Naive thymus-derived CD4-positive, alpha-beta T cell (primary cell): ENCODE measurements around the gene CHD1. TPM values are rescaled to one million over a fixed set of nuclear protein-coding genes. Genes with fewer than 3 reads are reported as not detected.

ENCODE experiments used
- ATAC-seq: fragments of 150-1000 bp; cut with Tn5 transposase; 2 replicates; pipeline ENCODE4 v1.10.0; 2021; ENCODE audit warnings: mild to moderate bottlenecking, moderate library complexity
- CTCF ChIA-PET: fragments of 350-600 bp; sonication (Branson Sonifier 250); formaldehyde crosslinking; loops from one replicate; lab custom pipeline; 2021; ENCODE audit warnings: antibody characterized with exemption; lab: Charles Lee
- POLR2A ChIA-PET: fragments of 350-600 bp; sonication (Branson Sonifier 250); formaldehyde crosslinking; loops from one replicate; lab custom pipeline; 2021; ENCODE audit warnings: antibody characterized with exemption, inconsistent platforms; lab: Charles Lee
- DNase-seq, 9 donors: peaks; one replicate each; pipeline versions ENCODE4 v3.0.0 to v3.0.0-alpha.2; 2020 to 2022; ENCODE audit warnings: mixed read lengths in 1 of 9
- H3K27ac ChIP-seq: one replicate; pipeline ENCODE4 v1.7.0; 2013; ENCODE audit warnings: mild to moderate bottlenecking, low read depth, low read length, moderate library complexity
- H3K27me3 ChIP-seq, 2 donors: one replicate each; pipeline ENCODE4 v1.7.0; 2013; ENCODE audit warnings: low read length in 2 of 2, mild to moderate bottlenecking in 2 of 2, moderate library complexity in 2 of 2; ENCODE audit not compliant: control insufficient read depth in 2 of 2, insufficient read depth in 2 of 2
- H3K36me3 ChIP-seq, 3 experiments: 1 replicate in 2 of 3; 2 replicates in 1 of 3; pipeline ENCODE4 v1.7.0; 2013; ENCODE audit warnings: low read length in 3 of 3, mild to moderate bottlenecking in 3 of 3, moderate library complexity in 1 of 3; ENCODE audit not compliant: insufficient read depth in 3 of 3, control insufficient read depth in 2 of 3
- H3K4me1 ChIP-seq, 2 donors: one replicate each; pipeline ENCODE4 v1.7.0; 2013; ENCODE audit warnings: low read length in 2 of 2, mild to moderate bottlenecking in 2 of 2, moderate library complexity in 1 of 2; ENCODE audit not compliant: control insufficient read depth in 2 of 2, insufficient read depth in 2 of 2
- H3K4me3 ChIP-seq: 2 replicates; pipeline ENCODE4 v1.7.0; 2013; ENCODE audit warnings: mild to moderate bottlenecking, low read length
- H3K9me3 ChIP-seq, 3 experiments: 1 replicate in 2 of 3; 2 replicates in 1 of 3; pipeline ENCODE4 v1.7.0; 2013; ENCODE audit warnings: low read length in 3 of 3; ENCODE audit not compliant: control insufficient read depth in 2 of 3
- H3K27ac Mint-ChIP-seq, 9 donors: one replicate each; pipeline ENCODE4 v1.8.0; 2020 to 2022; ENCODE audit warnings: mixed read lengths in 9 of 9, mild to moderate bottlenecking in 8 of 9, moderate library complexity in 5 of 9, inconsistent platforms in 2 of 9
- H3K27me3 Mint-ChIP-seq, 5 donors: one replicate each; pipeline ENCODE4 v1.8.0; 2021 to 2022; ENCODE audit warnings: mixed read lengths in 5 of 5, mild to moderate bottlenecking in 1 of 5
- H3K36me3 Mint-ChIP-seq, 5 donors: one replicate each; pipeline ENCODE4 v1.8.0; 2020 to 2022; ENCODE audit warnings: mixed read lengths in 5 of 5, mild to moderate bottlenecking in 3 of 5, inconsistent platforms in 1 of 5
- H3K4me1 Mint-ChIP-seq, 7 donors: one replicate each; pipeline ENCODE4 v1.8.0; 2020 to 2022; ENCODE audit warnings: mixed read lengths in 7 of 7, mild to moderate bottlenecking in 3 of 7, inconsistent platforms in 1 of 7
- H3K4me3 Mint-ChIP-seq, 10 donors: one replicate each; pipeline ENCODE4 v1.8.0; 2020 to 2022; ENCODE audit warnings: mild to moderate bottlenecking in 10 of 10, mixed read lengths in 10 of 10, moderate library complexity in 6 of 10, inconsistent platforms in 2 of 10
- H3K9me3 Mint-ChIP-seq, 11 donors: one replicate each; pipeline ENCODE4 v1.8.0; 2020 to 2022; ENCODE audit warnings: mixed read lengths in 11 of 11, mild to moderate bottlenecking in 4 of 11, inconsistent platforms in 1 of 11, moderate library complexity in 1 of 11
- intact Hi-C, 2 donors: fragments of 100-400 bp; cut with micrococcal nuclease; formaldehyde crosslinking; loops; one replicate each; pipeline ENCODE4 v1.15.1; 2023
- polyA plus RNA-seq, 2 donors: library from polyadenylated mRNA; unstranded; fragments of 300-500 nt; fragmentation: Illumina TruSeq; gene quantifications; one replicate each; pipeline ENCODE4 v1.2.3, GENCODE V29; 2021
- total RNA-seq, 6 experiments: library from RNA in 5 of 6; stranded (reverse) in 5 of 6; gene quantifications; 1 replicate in 5 of 6; 2 replicates in 1 of 6; pipeline ENCODE4 v1.2.3 and lab custom pipeline; 2021 to 2026

The CHD1 gene
- total and polyA plus RNA-seq, 7 experiments from 2014 or later: 9.1 to 134 (median 87.9) TPM

DNA sequence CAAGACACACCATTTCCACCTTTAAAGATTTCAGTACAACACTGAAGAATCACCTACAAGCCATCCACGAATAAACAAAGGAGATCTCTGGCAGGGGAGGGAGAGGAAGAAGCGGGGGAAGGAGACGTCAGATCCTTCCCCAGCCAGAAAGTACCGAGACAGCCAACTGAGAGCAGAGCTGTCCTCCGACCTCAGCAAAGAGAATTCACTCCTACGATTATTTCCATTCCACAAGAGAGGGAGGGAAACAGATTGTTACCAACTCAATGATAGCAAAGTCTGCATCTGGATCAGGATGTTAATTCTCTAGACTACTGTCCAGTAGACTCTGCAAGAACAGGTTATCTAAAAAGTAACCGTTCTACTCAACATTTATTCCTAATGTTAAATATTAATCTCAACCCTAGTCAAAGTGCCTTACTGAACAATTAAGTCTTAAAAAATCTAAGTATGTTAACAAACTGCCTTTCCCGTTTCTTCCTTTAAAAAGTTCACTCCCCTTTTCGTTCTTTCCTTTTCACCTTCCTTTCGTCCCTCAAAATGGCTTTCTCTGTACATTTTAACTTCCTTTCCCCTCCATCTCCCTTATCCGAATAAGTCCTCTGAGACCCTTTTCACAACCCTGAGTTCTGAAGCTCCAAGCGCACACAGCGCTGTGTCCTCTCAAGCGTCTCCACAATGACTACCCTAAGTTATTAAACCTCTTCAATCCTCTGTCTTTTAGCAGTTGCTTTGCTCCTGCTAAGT, 1.4 kb downstream of the CHD1 start:
- Histone ChIP-seq H3K4me1 (peaks cover 29 to 36% of the 10 kb centered on the region in 2 donors), H3K36me3 (peaks cover 5 to 15% (median 7%) of the 10 kb centered on the region in 3 experiments), H3K27ac (peak overlapping the region; percentile 98), H3K27me3 (no peaks in the 10 kb centered on the region), H3K9me3 (no peaks in the 10 kb centered on the region), H3K4me3 (peak overlapping the region; percentile 59)
- POLR2A ChIA-PET: interaction anchor here (0.5 to 5.5 kb wide), 20 partner anchors 9 to 1975 kb away, joined by 3 to 89 read pairs (median 5); partner anchors contain the start of gene ST8SIA4
- DNase-seq: peak; percentile 20 to 86 (median 72)
- Mint-ChIP-seq H3K9me3 (peaks cover 0 to 9% (median 0%) of the 10 kb centered on the region in 11 donors), H3K27me3 (peaks cover 0 to 2% (median 0%) of the 10 kb centered on the region in 5 donors), H3K36me3 (peaks cover 0 to 22% (median 14%) of the 10 kb centered on the region in 5 donors), H3K27ac (peak overlapping the region; percentile 93 to 100 (median 98)), H3K4me3 (peak overlapping the region; percentile 93 to 99 (median 98)), H3K4me1 (peaks cover 29 to 82% (median 67%) of the 10 kb centered on the region in 7 donors)
- ATAC-seq: peak; percentile 26
- intact Hi-C loops: loop anchor here (1.0 to 2.0 kb wide), 4 partner anchors 10 to 133 kb away; no protein-coding TSS in a partner anchor
- CTCF ChIA-PET: interaction anchor here (0.6 to 1.0 kb wide), 4 partner anchors 132 to 136 kb away, joined by 3 read pairs; no protein-coding TSS in a partner anchor

GRCh38 chr5:98923966-98924365, 4.8 kb downstream of the CHD1 start:
- peaks cover 5 to 15% (median 11%) of the 10 kb centered on the region in 3 experiments for H3K36me3 ChIP-seq
- ChIA-PET POLR2A (interaction anchor here (0.7 to 1.2 kb wide), 4 partner anchors 16 to 139 kb away, joined by 3 to 5 read pairs (median 4); no protein-coding TSS in a partner anchor), CTCF (interaction anchor here (2.2 kb wide), 1 partner anchor 109 kb away, joined by 11 read pairs; no protein-coding TSS in a partner anchor)
- H3K9me3 ChIP-seq: no peaks in the 10 kb centered on the region
- DNase-seq: no peak
- Mint-ChIP-seq H3K9me3 (peaks cover 0 to 2% (median 0%) of the 10 kb centered on the region in 11 donors), H3K4me3 (peak overlapping the region in 7 of 10 donors; percentile 16 to 67 (median 27)), H3K4me1 (peaks cover 38 to 89% (median 79%) of the 10 kb centered on the region in 7 donors), H3K27me3 (peaks cover 0 to 2% (median 0%) of the 10 kb centered on the region in 5 donors), H3K36me3 (peaks cover 0 to 49% (median 33%) of the 10 kb centered on the region in 5 donors), H3K27ac (peak overlapping the region in 3 of 9 donors; percentile 59 to 67 (median 64))
- intact Hi-C loops: loop anchor here in 1 of 2 donors (1.0 kb wide), 1 partner anchor 14 kb away; no protein-coding TSS in a partner anchor
- H3K4me1 ChIP-seq: peaks cover 16 to 28% of the 10 kb centered on the region in 2 donors
- no peak overlapping the region for H3K4me3 ChIP-seq
- H3K27me3 ChIP-seq: no peaks in the 10 kb centered on the region
- ATAC-seq: no peak
- H3K27ac ChIP-seq: no peak overlapping the region

DNA sequence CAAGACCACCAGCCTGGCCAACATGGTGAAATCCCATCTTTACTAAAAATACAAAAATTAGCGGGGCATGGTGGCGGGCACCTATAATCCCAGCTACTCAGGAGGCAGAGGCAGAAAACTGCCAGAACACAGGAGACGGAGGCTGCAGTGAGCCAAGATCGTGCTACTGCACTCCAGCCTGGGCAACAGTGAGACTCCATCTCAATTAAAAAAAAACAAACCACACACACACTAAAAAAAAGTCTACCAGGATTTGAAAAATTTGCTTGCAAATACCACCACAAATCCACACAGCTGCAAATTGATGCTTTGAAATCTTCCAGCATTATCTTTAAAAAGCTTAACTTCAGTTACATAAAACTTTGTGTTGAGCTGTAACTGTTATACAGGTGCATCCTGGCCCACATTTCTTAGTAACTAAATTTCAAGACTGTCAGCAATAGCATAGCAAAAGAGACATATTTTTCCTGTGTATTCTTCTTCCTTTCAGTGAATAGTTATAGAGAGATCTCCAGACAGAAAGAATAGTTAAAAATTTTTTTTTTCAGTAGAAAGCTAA, 6.8 kb downstream of the CHD1 start:
- Mint-ChIP-seq H3K9me3 (no peaks in the 10 kb centered on the region), H3K27ac (peak overlapping the region in 7 of 9 donors; percentile 5 to 50 (median 43)), H3K4me1 (peaks cover 48 to 99% (median 91%) of the 10 kb centered on the region in 7 donors), H3K4me3 (peak overlapping the region; percentile 35 to 76 (median 66)), H3K27me3 (no peaks in the 10 kb centered on the region), H3K36me3 (peaks cover 0 to 60% (median 38%) of the 10 kb centered on the region in 5 donors)
- ChIA-PET CTCF (interaction anchor here (0.6 to 1.4 kb wide), 2 partner anchors 139 to 1702 kb away, joined by 6 to 10 read pairs; no protein-coding TSS in a partner anchor), POLR2A (interaction anchor here (1.1 to 1.6 kb wide), 5 partner anchors 9 to 138 kb away, joined by 3 to 5 read pairs (median 3); no protein-coding TSS in a partner anchor)
- DNase-seq: no peak
- no peak overlapping the region for H3K27ac ChIP-seq
- H3K9me3 ChIP-seq: no peaks in the 10 kb centered on the region
- intact Hi-C loops: loop anchor here (1.0 kb wide), 2 partner anchors 9 to 13 kb away; no protein-coding TSS in a partner anchor
- no peak for ATAC-seq
- H3K27me3 ChIP-seq: no peaks in the 10 kb centered on the region
- peaks cover 5 to 18% (median 15%) of the 10 kb centered on the region in 3 experiments for H3K36me3 ChIP-seq
- peaks cover 16 to 33% of the 10 kb centered on the region in 2 donors for H3K4me1 ChIP-seq
- H3K4me3 ChIP-seq: no peak overlapping the region

GRCh38 chr5:98917433-98917832, 11.4 kb downstream of the CHD1 start:
- Mint-ChIP-seq H3K9me3 (no peaks in the 10 kb centered on the region), H3K36me3 (peaks cover 0 to 52% (median 42%) of the 10 kb centered on the region in 5 donors), H3K4me3 (peak overlapping the region in 7 of 10 donors; percentile 12 to 63 (median 40)), H3K27ac (peak overlapping the region in 4 of 9 donors; percentile 23 to 64 (median 46)), H3K4me1 (peaks cover 57 to 91% (median 82%) of the 10 kb centered on the region in 7 donors), H3K27me3 (no peaks in the 10 kb centered on the region)
- Histone ChIP-seq H3K4me3 (no peak overlapping the region), H3K27ac (no peak overlapping the region), H3K36me3 (peaks cover 0 to 12% (median 11%) of the 10 kb centered on the region in 3 experiments), H3K9me3 (no peaks in the 10 kb centered on the region), H3K27me3 (no peaks in the 10 kb centered on the region), H3K4me1 (peaks cover 0 to 37% of the 10 kb centered on the region in 2 donors)
- intact Hi-C loops: loop anchor here in 1 of 2 donors (1.0 kb wide), 1 partner anchor 10 kb away; no protein-coding TSS in a partner anchor
- ATAC-seq (no peak), DNase-seq (no peak)
- POLR2A ChIA-PET: interaction anchor here (1.0 to 2.6 kb wide), 3 partner anchors 9 to 20 kb away, joined by 3 to 17 read pairs (median 4); partner anchors contain the start of gene CHD1
- CTCF ChIA-PET: no interaction called here

DNA sequence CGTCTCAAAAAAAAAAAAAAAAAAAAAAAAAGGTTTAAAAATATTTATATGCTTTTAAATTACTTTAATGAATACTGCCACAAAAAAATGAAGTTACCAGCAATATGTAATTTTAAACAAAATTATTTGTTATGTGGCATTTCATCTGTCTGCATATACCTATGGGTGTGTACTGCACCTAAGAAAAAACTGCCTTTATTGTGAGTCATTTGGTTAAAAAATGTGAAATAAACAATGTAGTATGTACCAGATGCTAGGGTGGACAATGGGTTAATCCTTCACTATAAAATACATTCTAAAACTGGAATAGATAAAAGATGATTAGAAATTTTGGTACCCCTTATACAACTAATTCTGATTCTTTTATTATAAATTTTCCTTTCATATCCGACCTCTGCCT, 12.3 kb downstream of the CHD1 start:
- ChIA-PET POLR2A (interaction anchor here (0.6 to 1.1 kb wide), 3 partner anchors 10 to 21 kb away, joined by 3 to 4 read pairs (median 3); no protein-coding TSS in a partner anchor), CTCF (no interaction called here)
- Mint-ChIP-seq H3K36me3 (peaks cover 0 to 44% (median 35%) of the 10 kb centered on the region in 5 donors), H3K4me1 (peaks cover 51 to 91% (median 81%) of the 10 kb centered on the region in 7 donors), H3K27ac (peak overlapping the region in 4 of 9 donors; percentile 13 to 64 (median 49)), H3K9me3 (no peaks in the 10 kb centered on the region), H3K4me3 (peak overlapping the region in 5 of 10 donors; percentile 40 to 63 (median 48)), H3K27me3 (no peaks in the 10 kb centered on the region)
- ATAC-seq: no peak
- Histone ChIP-seq H3K4me1 (peaks cover 4 to 29% of the 10 kb centered on the region in 2 donors), H3K27me3 (no peaks in the 10 kb centered on the region), H3K4me3 (no peak overlapping the region), H3K36me3 (peaks cover 0 to 12% (median 11%) of the 10 kb centered on the region in 3 experiments), H3K9me3 (no peaks in the 10 kb centered on the region), H3K27ac (no peak overlapping the region)
- DNase-seq: no peak
- intact Hi-C loops: no loop called here
